RWPE2 (cell line): Measurements from ENCODE around the gene TMA16.

ENCODE experiments used
- ATAC-seq: fragments of 200-7000 bp; cut with Tn5 transposase; 3 replicates; pipeline ENCODE4 v1.9.1; 2021; ENCODE audit warnings: low read depth
- DNase-seq: peaks from one replicate; pipeline ENCODE4 v3.0.0-alpha.2; 2020; ENCODE audit warnings: low spot score
- H3K27ac ChIP-seq: fragments of 450-650 bp; 2 replicates; pipeline ENCODE4 v1.5.1; 2017; ENCODE audit warnings: mild to moderate bottlenecking; ENCODE audit not compliant: poor library complexity, severe bottlenecking
- H3K27me3 ChIP-seq: fragments of 250-450 bp; sonication (Bioruptor Pico); 2 replicates; pipeline ENCODE4 v1.5.1; 2021; ENCODE audit warnings: mild to moderate bottlenecking, moderate library complexity; ENCODE audit not compliant: insufficient read depth, poor library complexity, severe bottlenecking
- H3K36me3 ChIP-seq: fragments of 250-450 bp; sonication (Bioruptor Pico); 2 replicates; pipeline ENCODE4 v1.5.1; 2020; ENCODE audit warnings: low read depth, mild to moderate bottlenecking, moderate library complexity
- H3K4me1 ChIP-seq: fragments of 250-450 bp; sonication (Bioruptor Pico); 2 replicates; pipeline ENCODE4 v1.5.1; 2021; ENCODE audit warnings: mild to moderate bottlenecking, moderate library complexity; ENCODE audit not compliant: insufficient read depth, poor library complexity, severe bottlenecking
- H3K4me3 ChIP-seq: fragments of 250-450 bp; sonication (Bioruptor Pico); 2 replicates; pipeline ENCODE4 v1.5.1; 2021; ENCODE audit warnings: mild to moderate bottlenecking, moderate library complexity; ENCODE audit not compliant: severe bottlenecking
- H3K9me3 ChIP-seq: fragments of 250-450 bp; sonication (Bioruptor Pico); 2 replicates; pipeline ENCODE4 v1.5.1; 2021; ENCODE audit warnings: mild to moderate bottlenecking, moderate library complexity; ENCODE audit not compliant: severe bottlenecking
- CTCF ChIP-seq: fragments of 450-650 bp; IDR thresholded peaks from one replicate; pipeline ENCODE4 v1.5.1; 2017; ENCODE audit warnings: mild to moderate bottlenecking, moderate library complexity; ENCODE audit not compliant: poor library complexity, severe bottlenecking

Gene TMA16

GRCh38 chr4:163489929-163490328 is 4.6 kb upstream of the TMA16 start:
- no peaks in the 10 kb centered on the region for H3K36me3 ChIP-seq
- no peak overlapping the region for H3K4me3 ChIP-seq
- H3K27me3 ChIP-seq: no peaks in the 10 kb centered on the region
- TF ChIP-seq CTCF: no peak
- no peaks in the 10 kb centered on the region for H3K4me1 ChIP-seq
- H3K27ac ChIP-seq: no peak overlapping the region
- ATAC-seq (no peak), DNase-seq (no peak)
- peaks cover 3% of the 10 kb centered on the region for H3K9me3 ChIP-seq

GRCh38 chr4:163492951-163493504 is 1.5 kb upstream of the TMA16 start:
- no peak overlapping the region for H3K4me3 ChIP-seq
- H3K36me3 ChIP-seq: peaks cover 14% of the 10 kb centered on the region; the same call in 1 of the 2 replicates
- no peak overlapping the region for H3K27ac ChIP-seq
- ATAC-seq: no peak
- no peaks in the 10 kb centered on the region for H3K27me3 ChIP-seq
- H3K9me3 ChIP-seq: no peaks in the 10 kb centered on the region
- no peak for DNase-seq
- TF ChIP-seq CTCF: no peak
- peaks cover 8% of the 10 kb centered on the region for H3K4me1 ChIP-seq

- Histone ChIP-seq H3K27me3 (no peaks in the 10 kb centered on the region), H3K4me1 (peaks cover 8% of the 10 kb centered on the region), H3K36me3 (peaks cover 19% of the 10 kb centered on the region; the same call in 1 of the 2 replicates), H3K9me3 (no peaks in the 10 kb centered on the region), H3K27ac (peak overlapping the region; percentile 86), H3K4me3 (peak overlapping the region; percentile 72)
- TF ChIP-seq CTCF: no peak
- DNase-seq: no peak
- ATAC-seq: no peak; the same call in 2 of the 3 replicates
Observed at GRCh38 chr4:163493643-163494359, 689 bp upstream of the TMA16 start.

- H3K4me1 ChIP-seq: peaks cover 8% of the 10 kb centered on the region
- no peaks in the 10 kb centered on the region for H3K9me3 ChIP-seq
- TF ChIP-seq CTCF: no peak
- H3K36me3 ChIP-seq: peaks cover 32% of the 10 kb centered on the region; the same call in 1 of the 2 replicates
- peak overlapping the region; percentile 86 for H3K27ac ChIP-seq
- no peaks in the 10 kb centered on the region for H3K27me3 ChIP-seq
- peak overlapping the region; percentile 72 for H3K4me3 ChIP-seq
- ATAC-seq (no peak), DNase-seq (no peak)
Observed at GRCh38 chr4:163495900-163496299, 1.4 kb downstream of the TMA16 start.

- H3K36me3 ChIP-seq: peaks cover 41% of the 10 kb centered on the region
- DNase-seq: no peak
- H3K4me3 ChIP-seq: no peak overlapping the region
- H3K27ac ChIP-seq: no peak overlapping the region
- no peak for TF ChIP-seq CTCF
- no peak for ATAC-seq
- no peaks in the 10 kb centered on the region for H3K27me3 ChIP-seq
- peaks cover 16% of the 10 kb centered on the region for H3K4me1 ChIP-seq
- no peaks in the 10 kb centered on the region for H3K9me3 ChIP-seq
Observed at GRCh38 chr4:163500586-163500985, 6.1 kb downstream of the TMA16 start.
